ENCODE data around the gene M1AP.

The M1AP gene

GRCh38 chr2:74648009-74648443 lies at the start of gene M1AP:
Gene M1AP, minus strand, starts transcription at chr2:74648330. Its CDS starts 8,055 bp downstream, at chr2:74640275.
- DNase-seq = no peak

GRCh38 chr2:74696829-74697228 lies 48.7 kb upstream of the M1AP start:
- DNase-seq = no peak

- DNase-seq = no peak
Measured at GRCh38 chr2:74695663-74696062, 47.5 kb upstream of the M1AP start.

GRCh38 chr2:74694281-74694680 lies 46.2 kb upstream of the M1AP start:
- no peak for DNase-seq

GRCh38 chr2:74693668-74694067 lies 45.5 kb upstream of the M1AP start:
- no peak for DNase-seq

GRCh38 chr2:74693213-74693612 lies 45.1 kb upstream of the M1AP start:
- DNase-seq = no peak

- no peak for DNase-seq
Measured at GRCh38 chr2:74691929-74692328, 43.8 kb upstream of the M1AP start.

- DNase-seq = peak; percentile 68
Measured at GRCh38 chr2:74690571-74690970, 42.4 kb upstream of the M1AP start.

- DNase-seq = no peak
Measured at GRCh38 chr2:74689671-74690070, 41.5 kb upstream of the M1AP start.

- no peak for DNase-seq
Measured at GRCh38 chr2:74688881-74689280, 40.8 kb upstream of the M1AP start.

GRCh38 chr2:74685408-74685807 lies 37.3 kb upstream of the M1AP start:
- DNase-seq = no peak

GRCh38 chr2:74682501-74682900 lies 34.4 kb upstream of the M1AP start:
- DNase-seq = no peak

GRCh38 chr2:74679615-74680014 lies 31.5 kb upstream of the M1AP start:
- DNase-seq = no peak

GRCh38 chr2:74676331-74676730 lies 28.2 kb upstream of the M1AP start:
- no peak for DNase-seq

- DNase-seq = no peak
Measured at GRCh38 chr2:74675090-74675489, 27.0 kb upstream of the M1AP start.

GRCh38 chr2:74673826-74674528 lies 25.8 kb upstream of the M1AP start:
- DNase-seq = no peak

GRCh38 chr2:74671479-74671878 lies 23.3 kb upstream of the M1AP start:
- no peak for DNase-seq

GRCh38 chr2:74670263-74670662 lies 22.1 kb upstream of the M1AP start:
- DNase-seq = no peak

- DNase-seq = no peak
Measured at GRCh38 chr2:74668087-74668486, 20.0 kb upstream of the M1AP start.

- DNase-seq = no peak
Measured at GRCh38 chr2:74659462-74659861, 11.3 kb upstream of the M1AP start.

GRCh38 chr2:74658516-74658915 lies 10.4 kb upstream of the M1AP start:
- no peak for DNase-seq

- DNase-seq = no peak
Measured at GRCh38 chr2:74655579-74655978, 7.4 kb upstream of the M1AP start.

- peak; percentile 94 for DNase-seq
Measured at GRCh38 chr2:74653985-74654882, 6.1 kb upstream of the M1AP start, which contains the start of gene SEMA4F. Gene SEMA4F, plus strand, starts transcription at chr2:74654247. Its CDS starts 130 bp downstream, at chr2:74654377.

GRCh38 chr2:74653589-74653984 lies 5.5 kb upstream of the M1AP start:
- no peak for DNase-seq
